Right ventricle myocardium inferior (tissue), 1 donor: Measurements from ENCODE around the gene ZNF292. TPM values are rescaled to one million over a fixed set of nuclear protein-coding genes. Genes with fewer than 3 reads are reported as not detected.
"Not testable (repeated sequence)": the region's sequence is repeated elsewhere in the genome, so short reads cannot be mapped to it uniquely, and the experiment has no call there.

Experiments used
- ATAC-seq: fragments of 200-7000 bp; cut with Tn5 transposase; one replicate; pipeline ENCODE4 v1.9.1; 2020; ENCODE audit warnings: mild to moderate bottlenecking, moderate library complexity
- DNase-seq: peaks from one replicate; pipeline ENCODE4 v3.0.0; 2021; ENCODE audit errors: missing footprints
- intact Hi-C: fragments of 100-400 bp; cut with DNase I; formaldehyde crosslinking; loops from one replicate; pipeline ENCODE4 v1.11.0; 2022
- total RNA-seq: library from RNA; stranded (reverse); fragmentation: NEBNext Ultra II Directional; extraction: Animal tissue kit (Norgen Biotek cat#: 25700); gene quantifications from one replicate; pipeline ENCODE4 v1.2.1, GENCODE V29; 2021
- donor health status: DM: no; HTN: yes; CAD: no; lungs with severe emphysema.

ZNF292 gene
- total RNA-seq, 1 donor from 2014 or later, result 35.0 TPM

DNA sequence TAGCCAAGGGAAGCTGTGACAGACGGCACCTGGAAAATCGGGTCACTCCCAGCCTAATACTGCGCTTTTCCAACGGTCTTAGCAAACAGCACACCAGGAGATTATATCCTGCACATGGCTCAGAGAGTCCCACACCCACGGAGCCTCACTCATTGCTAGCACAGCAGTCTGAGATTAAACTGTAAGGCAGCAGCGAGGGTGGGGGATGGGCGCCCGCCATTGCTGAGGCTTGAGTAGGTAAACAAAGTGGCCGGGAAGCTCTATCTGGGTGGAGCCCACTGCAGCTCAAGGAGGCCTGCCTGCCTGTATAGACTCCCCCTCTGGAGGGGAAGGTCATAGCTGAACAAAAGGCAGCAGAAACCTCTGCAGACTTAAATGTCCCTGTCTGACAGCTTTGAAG is 145.9 kb downstream of the ZNF292 start:
- DNase-seq, intact Hi-C loops, ATAC-seq: not testable (repeated sequence)

DNA sequence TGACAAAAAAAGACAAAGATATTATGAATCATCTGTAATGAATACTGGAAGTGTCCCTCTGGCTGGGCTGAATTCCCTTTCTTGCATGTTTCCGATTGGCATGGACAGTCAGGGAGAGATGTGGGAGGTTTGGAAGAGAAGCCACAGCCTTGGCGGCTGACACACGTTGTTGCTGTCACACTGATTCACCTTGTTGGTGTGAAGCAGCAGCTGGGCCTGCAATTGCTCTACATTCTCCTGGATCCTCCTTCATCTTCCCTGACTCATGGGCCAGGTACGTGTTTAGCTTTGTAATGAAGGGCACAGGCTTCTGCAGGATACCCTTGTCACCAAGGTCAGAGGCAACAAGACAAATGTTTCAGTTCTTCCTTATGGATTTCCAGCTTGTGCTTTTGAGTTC is 153.6 kb downstream of the ZNF292 start:
- DNase-seq, result no peak
- intact Hi-C loops, result no loop called here
- ATAC-seq, result no peak

DNA sequence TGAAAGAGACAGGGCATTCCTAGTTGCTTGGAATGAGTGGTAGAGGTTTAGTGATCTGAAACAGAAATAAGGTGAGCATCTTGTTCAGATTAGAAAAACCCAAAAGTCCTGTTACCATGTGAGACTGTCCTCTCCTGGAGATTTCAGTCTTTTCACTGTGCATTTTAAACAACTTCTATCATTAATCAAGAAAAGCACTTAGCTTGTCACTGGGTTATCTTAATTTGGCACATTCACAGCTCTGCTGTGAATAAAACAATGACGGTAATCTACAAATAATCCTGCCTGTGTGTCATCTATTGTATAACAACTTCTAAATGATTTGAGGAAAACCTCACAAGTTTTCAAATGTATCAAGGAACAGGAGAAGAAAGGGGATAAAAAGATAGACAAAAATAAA is 157.5 kb downstream of the ZNF292 start:
- ATAC-seq (no peak), DNase-seq (no peak)
- intact Hi-C loops, result no loop called here

Other genes starting within 250 kb of the ZNF292 start
- gene HTR1E, start 218.0 kb upstream of the ZNF292 start, total RNA-seq, result not detected
- gene CGA, start 60.5 kb upstream of the ZNF292 start, total RNA-seq, result 0.49 TPM
- gene SMIM8, start 167.0 kb downstream of the ZNF292 start, total RNA-seq, result 10.9 TPM
- not detected for gene GJB7, start 173.7 kb downstream of the ZNF292 start, total RNA-seq
- 1.4 TPM for gene C6orf163, start 189.2 kb downstream of the ZNF292 start, total RNA-seq